Stimulated activated naive CD4-positive, alpha-beta T cell treated with Interleukin-2 at 50 U/mL for 16 hours (primary cell): ENCODE data around the gene ASIC1.

Experiments used
- DNase-seq: peaks from one replicate; lab custom pipeline; 2025; lab: John Stamatoyannopoulos, UW

Gene ASIC1

GRCh38 chr12:50107416-50108268, 50.2 kb downstream of the ASIC1 start:
- no peak for DNase-seq

GRCh38 chr12:50109319-50109718, 51.9 kb downstream of the ASIC1 start:
- DNase-seq, result no peak

GRCh38 chr12:50110127-50110761, 52.8 kb downstream of the ASIC1 start:
- no peak for DNase-seq

- DNase-seq, result no peak
Measured at GRCh38 chr12:50110762-50111351, 53.5 kb downstream of the ASIC1 start.

- DNase-seq, result no peak
Measured at GRCh38 chr12:50111395-50111692, 53.9 kb downstream of the ASIC1 start.

GRCh38 chr12:50111693-50112455, 54.5 kb downstream of the ASIC1 start, which contains the start of gene COX14:
TSS of gene COX14 (plus strand) at chr12:50112236. CDS start at chr12:50120044, 7,808 bp downstream.
- peak; percentile 98 for DNase-seq

- no peak for DNase-seq
Measured at GRCh38 chr12:50112456-50113218, 55.2 kb downstream of the ASIC1 start.

- no peak for DNase-seq
Measured at GRCh38 chr12:50117057-50117622, 59.7 kb downstream of the ASIC1 start.

GRCh38 chr12:50119387-50119786, 62.0 kb downstream of the ASIC1 start:
- DNase-seq, result no peak

GRCh38 chr12:50120521-50120920, 63.1 kb downstream of the ASIC1 start:
- no peak for DNase-seq

GRCh38 chr12:50120953-50121352, 63.6 kb downstream of the ASIC1 start:
- no peak for DNase-seq

- DNase-seq, result no peak
Measured at GRCh38 chr12:50121641-50122040, 64.2 kb downstream of the ASIC1 start.

- no peak for DNase-seq
Measured at GRCh38 chr12:50123203-50123602, 65.8 kb downstream of the ASIC1 start.

GRCh38 chr12:50127546-50127945, 70.2 kb downstream of the ASIC1 start:
- no peak for DNase-seq

- DNase-seq, result no peak
Measured at GRCh38 chr12:50129290-50129689, 71.9 kb downstream of the ASIC1 start.

GRCh38 chr12:50132505-50133135, 75.2 kb downstream of the ASIC1 start:
- DNase-seq, result no peak
